Activated naive CD4-positive, alpha-beta T cell treated with anti-CD3 and anti-CD28 coated beads, Interleukin-2, amount 50 U/mL, for 24 hours (primary cell): ENCODE measurements around the gene TOM1L2.

Source experiments
- H3K27ac Mint-ChIP-seq: one replicate; pipeline ENCODE4 v1.8.0; 2021; ENCODE audit warnings: mild to moderate bottlenecking, mixed read lengths
- H3K27me3 Mint-ChIP-seq: one replicate; pipeline ENCODE4 v1.8.0; 2021; ENCODE audit warnings: mixed read lengths
- H3K36me3 Mint-ChIP-seq: one replicate; pipeline ENCODE4 v1.8.0; 2021; ENCODE audit warnings: mixed read lengths
- H3K4me1 Mint-ChIP-seq: one replicate; pipeline ENCODE4 v1.8.0; 2021; ENCODE audit warnings: mixed read lengths
- H3K4me3 Mint-ChIP-seq: one replicate; pipeline ENCODE4 v1.8.0; 2021; ENCODE audit warnings: mild to moderate bottlenecking, mixed read lengths
- H3K9me3 Mint-ChIP-seq: one replicate; pipeline ENCODE4 v1.8.0; 2021; ENCODE audit warnings: mixed read lengths

Gene TOM1L2

GRCh38 chr17:17798010-17798556 lies 174.1 kb downstream of the TOM1L2 start:
- no peaks in the 10 kb centered on the region for H3K27me3 Mint-ChIP-seq
- H3K36me3 Mint-ChIP-seq, result no peaks in the 10 kb centered on the region
- H3K27ac Mint-ChIP-seq, result no peak overlapping the region
- H3K9me3 Mint-ChIP-seq, result no peaks in the 10 kb centered on the region
- no peak overlapping the region for H3K4me3 Mint-ChIP-seq
- peaks cover 11% of the 10 kb centered on the region for H3K4me1 Mint-ChIP-seq

DNA sequence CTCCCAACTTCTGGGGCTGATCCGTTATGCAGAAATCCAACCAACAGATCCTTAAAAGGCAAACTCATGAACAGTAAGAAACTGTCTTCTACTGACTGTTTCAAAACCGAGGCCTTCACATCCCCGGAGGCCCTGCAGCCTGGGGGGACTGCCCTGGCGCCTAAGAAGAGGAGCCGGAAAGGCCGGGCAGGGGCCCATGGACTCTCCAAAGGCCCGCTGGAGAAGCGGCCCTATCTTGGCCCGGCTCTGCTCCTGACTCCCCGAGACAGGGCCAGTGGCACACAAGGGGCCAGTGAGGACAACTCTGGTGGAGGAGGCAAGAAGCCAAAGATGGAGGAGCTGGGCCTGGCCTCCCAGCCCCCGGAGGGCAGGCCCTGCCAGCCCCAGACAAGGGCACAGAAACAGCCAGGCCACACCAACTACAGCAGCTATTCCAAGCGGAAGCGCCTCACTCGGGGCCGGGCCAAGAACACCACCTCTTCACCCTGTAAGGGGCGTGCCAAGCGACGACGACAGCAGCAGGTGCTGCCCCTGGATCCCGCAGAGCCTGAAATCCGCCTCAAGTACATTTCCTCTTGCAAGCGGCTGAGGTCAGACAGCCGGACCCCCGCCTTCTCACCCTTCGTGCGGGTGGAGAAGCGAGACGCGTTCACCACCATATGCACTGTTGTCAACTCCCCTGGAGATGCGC lies 174.9 kb downstream of the TOM1L2 start:
- H3K36me3 Mint-ChIP-seq, result no peaks in the 10 kb centered on the region
- H3K4me1 Mint-ChIP-seq, result peaks cover 19% of the 10 kb centered on the region
- no peak overlapping the region for H3K27ac Mint-ChIP-seq
- no peaks in the 10 kb centered on the region for H3K9me3 Mint-ChIP-seq
- H3K27me3 Mint-ChIP-seq, result no peaks in the 10 kb centered on the region
- H3K4me3 Mint-ChIP-seq, result no peak overlapping the region

DNA sequence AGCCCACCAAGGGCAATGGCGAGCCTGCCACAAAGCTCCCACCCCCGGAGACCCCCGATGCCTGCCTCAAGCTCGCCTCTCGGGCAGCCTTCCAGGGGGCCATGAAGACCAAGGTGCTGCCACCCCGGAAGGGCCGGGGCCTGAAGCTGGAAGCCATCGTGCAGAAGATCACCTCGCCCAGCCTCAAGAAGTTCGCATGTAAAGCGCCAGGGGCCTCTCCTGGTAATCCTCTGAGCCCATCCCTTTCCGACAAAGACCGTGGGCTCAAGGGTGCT lies 175.5 kb downstream of the TOM1L2 start:
- H3K27me3 Mint-ChIP-seq, result no peaks in the 10 kb centered on the region

GRCh38 chr17:17795946-17796786 lies 176.0 kb downstream of the TOM1L2 start:
- H3K9me3 Mint-ChIP-seq, result no peaks in the 10 kb centered on the region
- H3K27ac Mint-ChIP-seq, result no peak overlapping the region
- no peak overlapping the region for H3K4me3 Mint-ChIP-seq
- H3K4me1 Mint-ChIP-seq, result peaks cover 27% of the 10 kb centered on the region
- no peaks in the 10 kb centered on the region for H3K36me3 Mint-ChIP-seq
- no peaks in the 10 kb centered on the region for H3K27me3 Mint-ChIP-seq

More for the DNA sequence above, 175.5 kb downstream of the TOM1L2 start:
- Mint-ChIP-seq H3K4me3 (no peak overlapping the region), H3K36me3 (no peaks in the 10 kb centered on the region), H3K9me3 (no peaks in the 10 kb centered on the region), H3K27ac (no peak overlapping the region), H3K4me1 (peaks cover 25% of the 10 kb centered on the region)

DNA sequence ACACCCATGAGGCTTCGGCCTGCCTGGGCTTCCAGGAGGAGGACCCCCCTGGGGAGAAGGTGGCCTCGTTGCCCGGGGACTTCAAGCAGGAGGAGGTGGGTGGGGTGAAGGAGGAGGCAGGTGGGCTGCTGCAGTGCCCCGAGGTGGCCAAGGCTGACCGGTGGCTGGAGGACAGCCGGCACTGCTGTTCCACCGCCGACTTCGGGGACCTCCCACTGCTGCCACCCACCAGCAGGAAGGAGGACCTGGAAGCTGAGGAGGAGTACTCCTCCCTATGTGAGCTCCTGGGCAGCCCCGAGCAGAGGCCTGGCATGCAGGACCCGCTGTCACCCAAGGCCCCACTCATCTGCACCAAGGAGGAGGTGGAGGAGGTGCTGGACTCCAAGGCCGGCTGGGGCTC lies 176.9 kb downstream of the TOM1L2 start:
- H3K4me1 Mint-ChIP-seq, result peaks cover 27% of the 10 kb centered on the region
- no peaks in the 10 kb centered on the region for H3K36me3 Mint-ChIP-seq
- no peaks in the 10 kb centered on the region for H3K9me3 Mint-ChIP-seq
- no peak overlapping the region for H3K27ac Mint-ChIP-seq
- no peaks in the 10 kb centered on the region for H3K27me3 Mint-ChIP-seq
- H3K4me3 Mint-ChIP-seq, result no peak overlapping the region

DNA sequence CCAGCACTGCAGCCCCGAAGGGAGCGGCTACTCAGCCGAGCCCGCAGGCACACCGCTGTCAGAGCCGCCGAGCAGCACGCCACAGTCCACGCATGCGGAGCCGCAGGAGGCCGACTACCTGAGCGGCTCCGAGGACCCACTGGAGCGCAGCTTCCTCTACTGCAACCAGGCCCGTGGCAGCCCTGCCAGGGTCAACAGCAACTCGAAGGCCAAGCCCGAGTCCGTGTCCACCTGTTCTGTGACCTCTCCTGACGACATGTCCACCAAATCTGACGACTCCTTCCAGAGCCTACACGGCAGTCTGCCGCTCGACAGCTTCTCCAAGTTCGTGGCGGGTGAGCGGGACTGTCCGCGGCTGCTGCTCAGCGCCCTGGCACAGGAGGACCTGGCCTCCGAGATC lies 177.8 kb downstream of the TOM1L2 start:
- Mint-ChIP-seq H3K27me3 (no peaks in the 10 kb centered on the region), H3K36me3 (no peaks in the 10 kb centered on the region), H3K4me3 (no peak overlapping the region), H3K27ac (no peak overlapping the region), H3K9me3 (no peaks in the 10 kb centered on the region), H3K4me1 (peaks cover 27% of the 10 kb centered on the region)
